Stimulated activated effector memory CD8-positive, alpha-beta T cell treated with anti-CD3 and anti-CD28 coated beads, Interleukin-12 subunit alpha, Interleukin-12 subunit beta, amount 100 ng/mL, for 72 hours (primary cell): Measurements from ENCODE around the gene UMPS.
"Not testable (repeated sequence)": the region's sequence is repeated elsewhere in the genome, so short reads cannot be mapped to it uniquely, and the experiment has no call there.

Experiments
- ATAC-seq: fragments of 150-1000 bp; cut with Tn5 transposase; 2 replicates; pipeline ENCODE4 v1.10.0; 2021
- DNase-seq, 2 donors: peaks; one replicate each; pipeline ENCODE4 v3.0.0; 2021 to 2022; ENCODE audit warnings: low spot score in 2 of 2
- H3K27ac Mint-ChIP-seq: one replicate; pipeline ENCODE4 v1.8.0; 2022; ENCODE audit warnings: mild to moderate bottlenecking, mixed read lengths
- H3K36me3 Mint-ChIP-seq: one replicate; pipeline ENCODE4 v1.8.0; 2022; ENCODE audit warnings: mild to moderate bottlenecking, mixed read lengths
- H3K4me1 Mint-ChIP-seq: one replicate; pipeline ENCODE4 v1.8.0; 2022; ENCODE audit warnings: mixed read lengths
- H3K4me3 Mint-ChIP-seq: one replicate; pipeline ENCODE4 v1.8.0; 2022; ENCODE audit warnings: mild to moderate bottlenecking, mixed read lengths
- H3K9me3 Mint-ChIP-seq: one replicate; pipeline ENCODE4 v1.8.0; 2022; ENCODE audit warnings: mixed read lengths

The UMPS gene

DNA sequence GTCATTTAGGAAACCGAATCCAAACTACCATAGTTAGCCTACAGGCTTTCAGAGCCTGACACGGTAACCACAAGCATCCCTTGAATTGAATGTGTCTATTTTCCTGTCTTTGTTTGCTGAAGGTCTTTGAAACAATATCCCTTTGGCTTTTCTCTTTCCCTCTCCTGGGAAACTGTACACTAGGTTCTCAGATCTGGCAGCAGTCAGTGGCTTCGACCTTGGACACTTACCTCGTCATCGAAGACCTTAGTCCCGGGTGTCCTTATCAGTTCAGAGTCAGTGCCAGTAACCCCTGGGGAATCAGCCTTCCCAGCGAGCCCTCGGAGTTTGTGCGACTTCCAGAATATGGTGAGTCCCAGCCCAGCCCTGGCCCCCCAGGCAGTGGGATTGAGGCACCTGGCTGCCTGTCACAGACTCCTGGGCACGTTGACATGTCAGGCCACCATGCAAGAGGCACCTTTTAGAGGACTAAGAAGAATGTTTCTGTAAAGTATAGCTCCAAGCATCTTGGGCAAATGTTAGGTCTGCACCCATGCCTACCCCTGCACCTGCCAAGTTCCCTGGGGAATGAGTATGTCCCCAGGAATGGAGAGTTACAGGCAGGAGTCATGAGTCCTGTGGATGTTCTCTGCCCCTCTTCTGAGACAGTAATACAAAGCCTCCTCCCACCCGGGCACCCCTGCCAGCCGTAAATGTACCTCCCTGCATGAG lies 30.4 kb upstream of the UMPS start:
- ATAC-seq, result no peak
- no peaks in the 10 kb centered on the region for H3K36me3 Mint-ChIP-seq

GRCh38 chr3:124700880-124701684 lies 29.2 kb upstream of the UMPS start:
- Mint-ChIP-seq H3K27ac (no peak overlapping the region), H3K9me3 (no peaks in the 10 kb centered on the region), H3K4me1 (no peaks in the 10 kb centered on the region), H3K36me3 (no peaks in the 10 kb centered on the region), H3K4me3 (no peak overlapping the region)
- no peak for DNase-seq
- ATAC-seq, result peak; percentile 26

More for the DNA sequence above, 30.4 kb upstream of the UMPS start:
- no peak for DNase-seq
- Mint-ChIP-seq H3K9me3 (no peaks in the 10 kb centered on the region), H3K27ac (no peak overlapping the region), H3K4me1 (no peaks in the 10 kb centered on the region), H3K4me3 (no peak overlapping the region)

DNA sequence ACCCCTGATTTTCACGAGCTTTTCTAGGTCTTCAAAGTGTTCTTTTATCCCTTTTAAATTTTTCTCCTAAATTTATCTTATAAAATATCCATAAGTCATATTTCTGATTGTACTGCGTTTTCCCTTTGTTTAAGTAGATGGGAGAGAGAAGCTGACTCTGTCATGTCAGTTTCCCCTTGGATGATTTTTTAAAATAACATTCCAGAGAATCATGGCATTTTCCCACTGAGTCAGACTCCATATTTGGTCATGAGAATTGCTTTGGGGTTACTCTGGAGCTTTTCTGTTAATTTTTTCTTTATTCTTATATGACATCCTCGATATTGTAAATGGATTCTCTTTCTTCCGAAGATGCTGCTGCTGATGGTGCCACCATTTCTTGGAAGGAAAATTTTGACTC lies 28.6 kb upstream of the UMPS start:
- no peak for ATAC-seq
- no peak for DNase-seq
- no peaks in the 10 kb centered on the region for H3K9me3 Mint-ChIP-seq
- H3K36me3 Mint-ChIP-seq, result no peaks in the 10 kb centered on the region
- no peak overlapping the region for H3K4me3 Mint-ChIP-seq
- H3K27ac Mint-ChIP-seq, result no peak overlapping the region
- no peaks in the 10 kb centered on the region for H3K4me1 Mint-ChIP-seq

DNA sequence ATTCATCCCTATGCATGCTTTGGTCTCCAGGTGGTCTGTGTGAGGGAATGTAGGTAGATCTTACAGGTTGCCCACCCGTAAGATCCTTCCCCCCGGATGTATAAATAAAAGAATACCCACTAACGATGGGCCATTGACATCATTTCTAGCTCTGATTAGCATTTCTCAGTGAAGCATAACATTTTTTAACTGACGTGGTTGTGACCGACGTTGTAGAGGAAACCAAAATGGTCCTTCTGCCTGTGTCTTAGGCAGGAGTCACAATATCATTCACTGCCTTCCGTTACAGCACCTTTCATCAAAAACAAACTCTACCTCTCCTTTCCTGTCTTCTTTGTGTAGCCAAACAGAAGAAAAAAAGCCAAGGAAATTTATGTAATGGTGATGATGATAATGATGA lies 27.3 kb upstream of the UMPS start:
- DNase-seq (no peak), ATAC-seq (no peak)
- Mint-ChIP-seq H3K27ac (no peak overlapping the region), H3K36me3 (no peaks in the 10 kb centered on the region), H3K4me1 (no peaks in the 10 kb centered on the region), H3K9me3 (no peaks in the 10 kb centered on the region), H3K4me3 (no peak overlapping the region)

GRCh38 chr3:124705552-124705951 lies 24.7 kb upstream of the UMPS start:
- ATAC-seq (no peak), DNase-seq (no peak)
- Mint-ChIP-seq H3K4me3 (no peak overlapping the region), H3K36me3 (no peaks in the 10 kb centered on the region), H3K27ac (no peak overlapping the region), H3K4me1 (no peaks in the 10 kb centered on the region), H3K9me3 (no peaks in the 10 kb centered on the region)

GRCh38 chr3:124707223-124707622 lies 23.0 kb upstream of the UMPS start:
- not testable (repeated sequence) for H3K4me3 Mint-ChIP-seq, H3K36me3 Mint-ChIP-seq, H3K9me3 Mint-ChIP-seq, ATAC-seq, DNase-seq, H3K4me1 Mint-ChIP-seq, H3K27ac Mint-ChIP-seq

DNA sequence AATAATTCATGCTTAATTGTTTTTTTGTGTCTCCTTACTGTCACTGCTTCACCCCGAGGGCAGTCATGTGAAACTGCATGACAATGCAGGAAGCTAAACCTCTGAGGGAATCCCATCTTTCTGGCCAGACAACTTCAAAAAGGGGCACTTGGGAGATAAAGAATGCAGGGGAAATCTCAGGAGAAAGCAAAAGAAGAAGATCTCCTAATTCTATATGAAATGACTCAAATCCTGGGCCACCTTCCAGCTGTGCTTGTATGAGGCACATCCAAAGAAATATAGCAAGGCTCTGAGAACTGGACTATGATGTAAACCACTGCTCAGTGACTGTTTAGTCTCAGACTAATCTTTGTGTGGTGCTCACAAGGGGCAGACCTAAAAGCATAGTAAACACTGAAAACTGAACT lies 22.6 kb upstream of the UMPS start:
- H3K4me3 Mint-ChIP-seq, result no peak overlapping the region
- no peaks in the 10 kb centered on the region for H3K4me1 Mint-ChIP-seq
- H3K27ac Mint-ChIP-seq, result no peak overlapping the region
- ATAC-seq (no peak), DNase-seq (no peak)
- H3K9me3 Mint-ChIP-seq, result no peaks in the 10 kb centered on the region
- H3K36me3 Mint-ChIP-seq, result no peaks in the 10 kb centered on the region

DNA sequence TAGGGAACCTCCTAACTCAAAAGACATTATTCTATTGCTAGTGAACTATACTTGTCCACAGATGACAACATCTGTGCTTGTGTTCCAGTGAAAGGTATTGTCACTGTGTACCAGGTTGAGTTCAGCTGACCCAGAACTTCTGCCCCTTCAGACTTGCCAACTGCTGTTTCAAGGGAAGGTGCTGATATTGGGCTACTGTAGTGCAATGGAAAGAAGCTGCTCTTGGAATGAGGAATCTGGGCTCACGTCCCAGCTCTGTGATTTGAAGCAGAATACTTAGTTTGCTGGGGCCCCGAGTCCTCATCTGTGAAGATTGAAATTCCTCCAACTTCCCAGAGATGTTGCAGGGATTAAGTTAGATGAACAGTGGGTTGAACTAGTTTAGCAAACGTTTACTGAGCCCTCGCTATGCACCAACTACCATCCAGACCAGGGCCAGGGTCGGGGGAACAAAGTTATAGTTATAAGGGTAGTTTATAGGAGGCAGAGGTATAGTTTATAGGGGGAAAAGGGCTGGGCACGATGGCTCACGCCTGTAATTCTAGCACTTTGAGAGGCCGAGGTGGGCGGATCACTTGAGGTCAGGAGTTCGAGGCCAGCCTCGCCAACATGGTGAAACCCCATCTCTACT lies 15.9 kb upstream of the UMPS start:
- H3K9me3 Mint-ChIP-seq, result no peaks in the 10 kb centered on the region
- no peaks in the 10 kb centered on the region for H3K36me3 Mint-ChIP-seq
- no peak overlapping the region for H3K27ac Mint-ChIP-seq
- no peaks in the 10 kb centered on the region for H3K4me1 Mint-ChIP-seq
- H3K4me3 Mint-ChIP-seq, result no peak overlapping the region
- no peak for ATAC-seq
- no peak for DNase-seq

GRCh38 chr3:124722589-124722988 lies 7.7 kb upstream of the UMPS start:
- DNase-seq (no peak), ATAC-seq (no peak)
- H3K4me3 Mint-ChIP-seq, result no peak overlapping the region
- no peak overlapping the region for H3K27ac Mint-ChIP-seq
- no peaks in the 10 kb centered on the region for H3K4me1 Mint-ChIP-seq
- H3K36me3 Mint-ChIP-seq, result no peaks in the 10 kb centered on the region
- H3K9me3 Mint-ChIP-seq, result no peaks in the 10 kb centered on the region

GRCh38 chr3:124730941-124731297 lies 667 bp downstream of the UMPS start:
- peak overlapping the region; percentile 96 for H3K4me3 Mint-ChIP-seq
- H3K9me3 Mint-ChIP-seq, result no peaks in the 10 kb centered on the region
- no peak for DNase-seq
- peak overlapping the region; percentile 99 for H3K27ac Mint-ChIP-seq
- peaks cover 42% of the 10 kb centered on the region for H3K36me3 Mint-ChIP-seq
- ATAC-seq, result no peak
- H3K4me1 Mint-ChIP-seq, result peaks cover 25% of the 10 kb centered on the region

- no peak overlapping the region for H3K27ac Mint-ChIP-seq
- H3K9me3 Mint-ChIP-seq, result no peaks in the 10 kb centered on the region
- no peak for ATAC-seq
- peak overlapping the region; percentile 96 for H3K4me3 Mint-ChIP-seq
- DNase-seq, result no peak
- peaks cover 25% of the 10 kb centered on the region for H3K4me1 Mint-ChIP-seq
- H3K36me3 Mint-ChIP-seq, result peaks cover 50% of the 10 kb centered on the region
Observed at GRCh38 chr3:124731760-124732159, 1.5 kb downstream of the UMPS start.

- peaks cover 12% of the 10 kb centered on the region for H3K4me1 Mint-ChIP-seq
- H3K27ac Mint-ChIP-seq, result peak overlapping the region; percentile 18
- no peak overlapping the region for H3K4me3 Mint-ChIP-seq
- H3K9me3 Mint-ChIP-seq, result no peaks in the 10 kb centered on the region
- no peak for ATAC-seq
- DNase-seq, result no peak
- H3K36me3 Mint-ChIP-seq, result peaks cover 100% of the 10 kb centered on the region
Observed at GRCh38 chr3:124741027-124741426, 10.8 kb downstream of the UMPS start.

- Mint-ChIP-seq H3K27ac (no peak overlapping the region), H3K4me1 (no peaks in the 10 kb centered on the region), H3K4me3 (no peak overlapping the region), H3K9me3 (no peaks in the 10 kb centered on the region), H3K36me3 (peaks cover 52% of the 10 kb centered on the region)
- no peak for DNase-seq
- ATAC-seq, result no peak
Observed at GRCh38 chr3:124745756-124746155, 15.5 kb downstream of the UMPS start.

GRCh38 chr3:124747111-124747981 lies 17.1 kb downstream of the UMPS start:
- Mint-ChIP-seq H3K4me1 (no peaks in the 10 kb centered on the region), H3K36me3 (peaks cover 37% of the 10 kb centered on the region), H3K27ac (no peak overlapping the region), H3K9me3 (no peaks in the 10 kb centered on the region), H3K4me3 (no peak overlapping the region)
- ATAC-seq, result no peak
- DNase-seq, result no peak

DNA sequence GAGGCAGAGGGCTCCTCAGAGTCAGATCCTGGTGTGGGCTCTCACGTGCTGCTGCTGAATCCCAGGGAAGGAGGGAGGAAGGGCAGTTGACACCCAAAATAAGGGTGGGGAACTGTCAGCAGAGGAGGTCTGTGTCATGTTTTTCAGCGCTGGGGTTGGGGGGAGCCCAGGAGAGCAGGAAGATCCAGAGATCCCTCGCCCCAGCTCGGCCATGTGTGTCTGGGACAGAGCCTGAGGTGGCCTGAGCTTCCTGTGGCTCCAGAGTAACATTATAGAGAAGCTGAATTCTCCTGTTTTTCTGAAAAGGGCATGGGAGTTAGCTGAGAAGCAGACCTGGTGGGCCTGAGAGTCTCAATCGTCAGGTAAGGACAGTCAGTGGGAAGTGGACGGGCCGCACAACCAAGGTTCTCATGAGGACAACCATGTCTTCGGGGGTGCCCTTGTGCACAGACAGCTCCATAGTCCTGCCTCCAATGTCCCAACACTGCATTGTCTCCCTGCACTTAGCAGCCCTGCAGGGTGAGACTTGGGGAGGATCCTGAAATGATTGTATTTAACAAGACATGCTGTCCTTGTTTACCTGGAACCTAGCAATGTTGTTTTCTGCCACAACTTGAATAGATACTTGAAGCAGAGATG lies 18.4 kb downstream of the UMPS start:
- Mint-ChIP-seq H3K4me1 (no peaks in the 10 kb centered on the region), H3K9me3 (no peaks in the 10 kb centered on the region), H3K27ac (no peak overlapping the region), H3K4me3 (no peak overlapping the region), H3K36me3 (peaks cover 23% of the 10 kb centered on the region)
- DNase-seq (no peak), ATAC-seq (no peak)
